KMS-11 (cell line): Measurements from ENCODE around the gene ABHD14A.

Source experiments
- H2AFZ ChIP-seq: fragments of 200-600 bp; sonication (generic); 2 replicates; pipeline ENCODE4 v1.6.1; 2016; ENCODE audit warnings: antibody characterized with exemption, mixed run types, low read depth
- H3K27ac ChIP-seq: fragments of 200-600 bp; sonication (generic); 2 replicates; pipeline ENCODE4 v1.6.1; 2016; ENCODE audit warnings: mild to moderate bottlenecking, mixed run types
- H3K27me3 ChIP-seq: fragments of 200-600 bp; sonication (generic); 2 replicates; pipeline ENCODE4 v1.6.1; 2017; ENCODE audit warnings: mild to moderate bottlenecking, low read depth, mixed run types, moderate library complexity; ENCODE audit not compliant: insufficient read depth
- H3K36me3 ChIP-seq: fragments of 200-600 bp; sonication (generic); 2 replicates; pipeline ENCODE4 v1.6.1; 2017; ENCODE audit warnings: mild to moderate bottlenecking, mixed run types; ENCODE audit not compliant: insufficient read depth
- H3K4me1 ChIP-seq: fragments of 200-600 bp; sonication (generic); 2 replicates; pipeline ENCODE4 v1.6.1; 2016; ENCODE audit warnings: mild to moderate bottlenecking, low read depth, mixed run types; ENCODE audit not compliant: poor library complexity, severe bottlenecking
- H3K4me2 ChIP-seq: fragments of 200-600 bp; sonication (generic); 2 replicates; pipeline ENCODE4 v1.7.0; 2016; ENCODE audit warnings: mild to moderate bottlenecking, mixed run types
- H3K4me3 ChIP-seq: fragments of 200-600 bp; sonication (generic); IDR thresholded peaks from 2 replicates; pipeline ENCODE4 v1.6.1; 2017; ENCODE audit warnings: low read depth, low read length, mixed read lengths; ENCODE audit not compliant: insufficient read depth
- H3K79me2 ChIP-seq: fragments of 200-600 bp; sonication (generic); 2 replicates; pipeline ENCODE4 v1.6.1; 2016; ENCODE audit warnings: low read depth, mixed run types; ENCODE audit not compliant: insufficient read depth
- H3K9ac ChIP-seq: fragments of 200-600 bp; sonication (generic); 2 replicates; pipeline ENCODE4 v1.6.1; 2016; ENCODE audit warnings: mild to moderate bottlenecking, mixed run types
- H4K20me1 ChIP-seq: fragments of 200-600 bp; sonication (generic); 2 replicates; pipeline ENCODE4 v1.6.1; 2016; ENCODE audit warnings: mild to moderate bottlenecking, mixed run types; ENCODE audit not compliant: insufficient read depth
- TF ChIP-seq, protein P1 (sequence below): fragments of 200-600 bp; sonication (generic); conservative IDR thresholded peaks from 2 replicates; pipeline ENCODE4 v1.6.1; 2017; ENCODE audit warnings: low read depth, mild to moderate bottlenecking, antibody characterized with exemption, low read length, moderate library complexity, mixed read lengths

Gene ABHD14A

DNA sequence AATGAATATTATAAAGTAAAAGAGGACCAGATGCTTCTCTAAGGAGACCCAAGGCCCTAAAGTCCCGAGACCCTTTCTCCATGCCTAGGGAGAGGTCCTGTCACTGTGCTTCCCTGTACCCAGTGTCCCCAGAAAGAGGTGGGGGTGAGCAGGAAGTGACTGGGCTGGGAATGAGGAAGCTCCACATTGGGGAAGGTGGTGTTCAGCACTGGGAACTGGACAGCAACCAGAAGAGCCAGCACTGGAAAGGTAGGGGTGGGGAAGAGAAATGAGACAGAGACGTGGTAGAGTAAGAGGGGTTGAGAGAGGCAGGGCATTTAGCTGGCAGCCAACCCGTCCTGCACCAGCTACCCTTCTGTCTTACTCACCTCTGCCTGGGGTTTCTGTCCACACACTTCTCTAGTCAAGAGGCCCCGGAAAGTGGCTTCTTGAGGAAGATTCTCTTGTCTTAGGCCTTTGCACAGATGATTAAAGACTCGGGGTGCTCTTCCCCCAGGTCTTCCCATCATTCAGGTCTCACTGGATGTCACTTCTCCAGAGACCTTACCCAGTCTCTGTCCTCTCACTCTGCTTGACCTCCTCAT is 45.4 kb upstream of the ABHD14A start:
- Histone ChIP-seq H3K27ac (no peak overlapping the region), H3K27me3 (no peaks in the 10 kb centered on the region), H3K4me1 (no peaks in the 10 kb centered on the region), H3K79me2 (no peaks in the 10 kb centered on the region), H3K36me3 (no peaks in the 10 kb centered on the region), H3K9ac (no peak overlapping the region), H3K4me3 (no peak overlapping the region), H3K4me2 (no peak overlapping the region), H4K20me1 (no peaks in the 10 kb centered on the region), H2AFZ (no peak overlapping the region)
- TF ChIP-seq, protein P1, sequence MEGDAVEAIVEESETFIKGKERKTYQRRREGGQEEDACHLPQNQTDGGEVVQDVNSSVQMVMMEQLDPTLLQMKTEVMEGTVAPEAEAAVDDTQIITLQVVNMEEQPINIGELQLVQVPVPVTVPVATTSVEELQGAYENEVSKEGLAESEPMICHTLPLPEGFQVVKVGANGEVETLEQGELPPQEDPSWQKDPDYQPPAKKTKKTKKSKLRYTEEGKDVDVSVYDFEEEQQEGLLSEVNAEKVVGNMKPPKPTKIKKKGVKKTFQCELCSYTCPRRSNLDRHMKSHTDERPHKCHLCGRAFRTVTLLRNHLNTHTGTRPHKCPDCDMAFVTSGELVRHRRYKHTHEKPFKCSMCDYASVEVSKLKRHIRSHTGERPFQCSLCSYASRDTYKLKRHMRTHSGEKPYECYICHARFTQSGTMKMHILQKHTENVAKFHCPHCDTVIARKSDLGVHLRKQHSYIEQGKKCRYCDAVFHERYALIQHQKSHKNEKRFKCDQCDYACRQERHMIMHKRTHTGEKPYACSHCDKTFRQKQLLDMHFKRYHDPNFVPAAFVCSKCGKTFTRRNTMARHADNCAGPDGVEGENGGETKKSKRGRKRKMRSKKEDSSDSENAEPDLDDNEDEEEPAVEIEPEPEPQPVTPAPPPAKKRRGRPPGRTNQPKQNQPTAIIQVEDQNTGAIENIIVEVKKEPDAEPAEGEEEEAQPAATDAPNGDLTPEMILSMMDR, result no peak

DNA sequence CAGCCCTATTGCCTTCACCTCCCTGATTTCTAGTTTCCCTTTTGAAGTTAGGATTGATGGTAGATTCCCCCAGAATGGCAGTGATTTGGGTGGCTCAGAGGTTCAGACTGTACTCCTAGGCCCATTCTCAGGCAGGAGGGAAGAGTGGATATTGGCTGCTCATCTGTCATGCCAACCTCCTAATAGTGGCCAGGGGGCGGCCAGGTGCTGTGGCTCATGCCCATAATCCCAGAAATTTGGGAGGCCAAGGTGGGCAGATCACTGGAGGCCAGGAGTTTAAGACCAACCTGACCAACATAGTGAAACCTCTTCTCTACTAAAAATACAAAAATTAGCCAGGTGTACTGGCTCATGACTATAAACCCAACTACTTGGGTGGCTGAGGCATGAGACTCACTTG is 44.4 kb upstream of the ABHD14A start:
- Histone ChIP-seq H2AFZ (no peak overlapping the region), H3K36me3 (no peaks in the 10 kb centered on the region), H3K9ac (no peak overlapping the region), H3K79me2 (no peaks in the 10 kb centered on the region), H3K4me1 (no peaks in the 10 kb centered on the region), H4K20me1 (no peaks in the 10 kb centered on the region), H3K4me3 (no peak overlapping the region), H3K27me3 (no peaks in the 10 kb centered on the region), H3K27ac (no peak overlapping the region), H3K4me2 (no peak overlapping the region)
- TF ChIP-seq, protein P1, result no peak

DNA sequence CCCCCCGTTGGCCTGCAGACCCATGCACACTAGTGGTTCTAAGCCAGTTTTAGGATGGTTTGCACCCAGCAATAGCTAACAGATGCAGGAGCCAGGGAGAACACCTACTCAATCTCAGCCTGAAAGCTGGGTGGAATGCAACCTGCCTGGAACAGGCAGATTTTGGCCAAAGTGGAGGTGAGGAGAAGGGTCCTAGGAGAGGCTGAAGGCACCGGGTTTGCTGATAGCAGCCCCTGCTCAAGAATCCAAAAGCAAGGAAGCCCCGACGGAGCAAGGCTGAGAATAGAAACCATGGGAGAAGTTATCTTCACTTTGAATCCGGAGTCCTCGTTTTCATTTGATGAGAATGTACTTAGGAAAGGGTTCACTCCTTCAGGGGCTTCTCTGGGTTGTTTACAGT is 43.1 kb upstream of the ABHD14A start:
- Histone ChIP-seq H3K79me2 (no peaks in the 10 kb centered on the region), H3K27ac (no peak overlapping the region), H4K20me1 (no peaks in the 10 kb centered on the region), H3K27me3 (no peaks in the 10 kb centered on the region), H3K36me3 (no peaks in the 10 kb centered on the region), H2AFZ (no peak overlapping the region), H3K4me3 (no peak overlapping the region), H3K9ac (no peak overlapping the region), H3K4me1 (no peaks in the 10 kb centered on the region), H3K4me2 (no peak overlapping the region)
- TF ChIP-seq, protein P1, result no peak

DNA sequence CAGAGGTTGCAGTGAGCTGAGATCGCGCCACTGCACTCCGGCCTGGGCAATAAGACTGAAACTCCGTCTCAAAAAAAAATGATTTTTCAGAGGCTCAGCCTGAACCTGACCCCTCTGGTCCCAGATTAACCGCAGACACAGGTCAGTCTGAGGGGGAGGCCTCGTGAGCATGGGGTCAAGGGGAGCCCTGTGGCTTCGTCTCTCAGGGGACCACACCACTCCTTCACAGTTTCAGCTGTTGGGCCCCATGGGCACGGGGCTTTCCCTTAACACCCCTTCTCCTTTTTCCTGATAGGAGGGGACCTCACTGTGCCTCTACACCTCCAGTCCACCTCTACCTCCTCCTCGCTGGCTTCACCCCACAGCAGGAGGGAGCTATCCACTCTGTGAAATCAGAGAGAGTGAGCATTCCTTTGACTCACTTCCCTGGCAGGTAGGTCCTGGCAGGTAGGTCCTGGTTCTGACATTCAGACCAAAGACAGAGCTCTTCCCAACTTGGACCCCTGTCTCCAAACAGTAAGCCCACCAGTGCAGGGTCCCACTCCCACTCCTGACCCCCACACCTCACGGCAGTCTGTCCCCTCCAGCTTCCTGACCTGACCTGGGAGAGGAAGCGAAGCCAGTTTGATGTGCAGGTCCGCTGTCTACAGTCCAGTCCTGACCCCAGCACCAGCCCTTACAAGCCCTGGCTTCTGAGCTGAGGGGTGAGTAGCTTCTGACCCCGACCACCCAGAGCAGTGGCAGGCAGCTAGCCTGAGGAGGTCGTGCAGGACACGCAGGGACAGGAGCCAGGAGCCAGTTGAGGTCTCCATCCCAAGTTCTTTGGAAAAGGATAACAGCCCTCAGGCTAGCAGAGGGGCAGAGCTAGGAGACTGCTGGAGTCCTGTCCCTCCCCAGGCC is 42.1 kb upstream of the ABHD14A start:
- no peaks in the 10 kb centered on the region for H3K4me1 ChIP-seq
- H4K20me1 ChIP-seq, result no peaks in the 10 kb centered on the region
- no peaks in the 10 kb centered on the region for H3K79me2 ChIP-seq
- H3K4me2 ChIP-seq, result no peak overlapping the region
- H3K27me3 ChIP-seq, result no peaks in the 10 kb centered on the region
- TF ChIP-seq, protein P1, result no peak
- H3K4me3 ChIP-seq, result no peak overlapping the region
- H3K36me3 ChIP-seq, result no peaks in the 10 kb centered on the region
- no peak overlapping the region for H3K9ac ChIP-seq
- no peak overlapping the region for H3K27ac ChIP-seq
- no peak overlapping the region for H2AFZ ChIP-seq
